DOHH2 (cell line): Measurements from ENCODE around the gene TNIP3.

Source experiments
- EZH2phosphoT487 ChIP-seq: fragments of 200-600 bp; sonication (generic); IDR thresholded peaks from 2 replicates; pipeline ENCODE4 v1.6.1; 2017; ENCODE audit warnings: borderline replicate concordance, mild to moderate bottlenecking, antibody characterized with exemption, low read length, moderate library complexity, mixed read lengths
- TF ChIP-seq, protein P1 (sequence below): fragments of 200-600 bp; sonication (generic); IDR thresholded peaks from one replicate; pipeline ENCODE4 v1.5.1; 2014; ENCODE audit warnings: antibody characterized with exemption, mild to moderate bottlenecking, low read depth, low read length; ENCODE audit not compliant: poor library complexity, severe bottlenecking

DNA sequence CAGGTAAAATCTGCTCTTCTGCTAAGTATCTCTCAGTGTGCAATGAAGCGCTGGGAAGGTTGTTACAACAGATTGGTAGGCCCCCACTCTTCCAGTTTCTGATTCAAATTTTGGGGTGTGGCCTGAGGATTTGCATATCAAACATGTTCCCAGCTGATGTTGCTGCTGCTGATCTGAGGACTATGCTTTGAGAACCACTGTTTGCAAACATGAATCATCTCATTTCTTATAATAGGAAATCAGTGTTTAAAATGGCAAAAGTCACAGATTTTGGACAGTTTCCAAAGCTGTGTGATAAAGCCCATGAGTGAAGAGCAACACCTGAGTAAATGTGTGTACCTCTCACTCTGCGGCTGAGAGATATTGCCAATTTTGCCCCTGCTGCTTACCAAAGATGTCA lies 55.6 kb downstream of the TNIP3 start:
- TF ChIP-seq, protein P1, sequence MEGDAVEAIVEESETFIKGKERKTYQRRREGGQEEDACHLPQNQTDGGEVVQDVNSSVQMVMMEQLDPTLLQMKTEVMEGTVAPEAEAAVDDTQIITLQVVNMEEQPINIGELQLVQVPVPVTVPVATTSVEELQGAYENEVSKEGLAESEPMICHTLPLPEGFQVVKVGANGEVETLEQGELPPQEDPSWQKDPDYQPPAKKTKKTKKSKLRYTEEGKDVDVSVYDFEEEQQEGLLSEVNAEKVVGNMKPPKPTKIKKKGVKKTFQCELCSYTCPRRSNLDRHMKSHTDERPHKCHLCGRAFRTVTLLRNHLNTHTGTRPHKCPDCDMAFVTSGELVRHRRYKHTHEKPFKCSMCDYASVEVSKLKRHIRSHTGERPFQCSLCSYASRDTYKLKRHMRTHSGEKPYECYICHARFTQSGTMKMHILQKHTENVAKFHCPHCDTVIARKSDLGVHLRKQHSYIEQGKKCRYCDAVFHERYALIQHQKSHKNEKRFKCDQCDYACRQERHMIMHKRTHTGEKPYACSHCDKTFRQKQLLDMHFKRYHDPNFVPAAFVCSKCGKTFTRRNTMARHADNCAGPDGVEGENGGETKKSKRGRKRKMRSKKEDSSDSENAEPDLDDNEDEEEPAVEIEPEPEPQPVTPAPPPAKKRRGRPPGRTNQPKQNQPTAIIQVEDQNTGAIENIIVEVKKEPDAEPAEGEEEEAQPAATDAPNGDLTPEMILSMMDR, result no peak
- no peak for TF ChIP-seq EZH2phosphoT487
